ENCODE measurements around the gene TTLL5. TPM values are rescaled to one million over a fixed set of nuclear protein-coding genes. Genes with fewer than 3 reads are reported as not detected.

The TTLL5 gene
- total and polyA plus RNA-seq, 10 of the 15 experiments (the other 5 are each of a cell fraction or from before 2014, with no cell fraction given), result 3.2 to 25.9 (median 13.8) TPM

DNA sequence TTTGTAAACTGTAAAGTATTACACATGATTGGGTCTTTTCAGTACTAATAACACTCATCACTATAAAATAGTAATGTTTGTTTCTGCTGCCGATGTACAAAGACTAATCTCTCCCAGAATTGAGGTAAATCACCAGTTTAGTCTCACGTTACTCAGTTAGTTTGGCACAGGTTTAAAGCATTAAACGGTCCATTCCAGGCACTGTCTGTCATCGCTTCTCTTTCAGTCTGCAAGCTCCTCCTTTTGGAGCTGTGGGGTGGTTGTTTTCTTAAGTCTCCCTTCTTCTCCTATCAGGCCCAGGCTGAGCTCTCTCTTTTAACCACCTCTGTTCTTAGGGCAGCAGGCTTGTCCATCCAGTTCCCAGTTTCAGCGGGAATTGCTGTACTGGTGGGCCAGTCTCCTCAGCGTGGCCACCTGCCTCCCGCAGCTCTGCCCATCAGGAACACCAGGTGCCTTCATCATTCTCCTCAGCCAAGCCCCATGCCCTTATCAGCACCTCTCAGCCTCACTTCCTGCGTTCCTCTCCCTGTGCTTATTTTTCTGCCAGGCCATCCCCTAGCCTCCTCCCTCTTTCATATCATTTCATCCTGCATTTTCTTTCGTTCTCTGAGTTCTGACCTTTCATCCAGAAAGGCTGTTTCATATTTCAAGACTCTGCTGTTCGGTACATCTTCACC lies 171.7 kb downstream of the TTLL5 start:
- ChIA-PET RAD21 (ENCODE audit: unreplicated experiment) (no interaction called here), SMC1A (ENCODE audit: uncharacterized antibody, unreplicated experiment) (interaction anchor here (1.3 kb wide), 1 partner anchor 9 kb away, joined by 3 read pairs; no protein-coding TSS in a partner anchor), POLR2A (no interaction called here), CTCF (no interaction called here)
- DNase-seq (ENCODE audit: low read depth, low spot score), result no peak
- Histone ChIP-seq H3K79me2 (ENCODE audit: control insufficient read depth, insufficient read depth, low read length) (no peaks in the 10 kb centered on the region), H3K27me3 (replicated peaks in 1 of 2; ENCODE audit: control insufficient read depth in 2 of 2, insufficient read depth in 2 of 2, low read length in 1 of 2) (no peaks in the 10 kb centered on the region), H3K4me1 (ENCODE audit: control insufficient read depth, insufficient read depth, low read length) (no peaks in the 10 kb centered on the region), H3K4me3 (no peak overlapping the region), H2AFZ (ENCODE audit: control insufficient read depth, low read depth, low read length) (no peak overlapping the region), H3K36me3 (ENCODE audit: control insufficient read depth in 2 of 2, insufficient read depth in 2 of 2, low read length in 1 of 2) (0 out of 4 replicates have a peak, but pooled peaks cover 0 to 6% of the 10 kb centered on the region in 2 experiments), H3K4me2 (ENCODE audit: control insufficient read depth, insufficient read depth) (no peak overlapping the region), H3K9ac (ENCODE audit: control insufficient read depth, insufficient read depth, low read length) (no peak overlapping the region), H3K27ac (ENCODE audit: control insufficient read depth, insufficient read depth) (no peak overlapping the region), H3K9me3 (replicated peaks; ENCODE audit: control insufficient read depth, insufficient read depth, low read length) (no peaks in the 10 kb centered on the region), H4K20me1 (ENCODE audit: control insufficient read depth, insufficient read depth) (no peaks in the 10 kb centered on the region)
- ATAC-seq, result no peak
- TF ChIP-seq NR2F1 (conservative IDR thresholded peaks at IDR 0.05) (no peak), RCOR1 (conservative IDR thresholded peaks at IDR 0.05; ENCODE audit: low read depth, low read length) (no peak), CBX3 (IDR thresholded peaks at IDR 0.05; ENCODE audit: borderline replicate concordance, low read depth) (no peak), ZBTB33 (IDR thresholded peaks at IDR 0.05) (no peak), JUNB (IDR thresholded peaks at IDR 0.05) (no peak), DPF2 (IDR thresholded peaks at IDR 0.05) (no peak), ZZZ3 (IDR thresholded peaks at IDR 0.05; ENCODE audit: control insufficient read depth, insufficient read length, low read depth) (no peak), NFYB (IDR thresholded peaks at IDR 0.05; ENCODE audit: insufficient read depth, low read depth, low read length) (no peak), YY1 (IDR thresholded peaks at IDR 0.05; ENCODE audit: low read depth, low read length) (no peak), SMAD1 (IDR thresholded peaks at IDR 0.05; ENCODE audit: low read depth, partially characterized antibody) (no peak), ATF3 (IDR thresholded peaks at IDR 0.05; ENCODE audit: borderline replicate concordance, extremely low read depth, low read depth, low read length) (no peak), ZNF384 (IDR thresholded peaks at IDR 0.05; ENCODE audit: borderline replicate concordance, low read depth, low read length) (no peak), IKZF1 (conservative IDR thresholded peaks at IDR 0.05) (no peak), ATF7 (IDR thresholded peaks at IDR 0.05; ENCODE audit: low read depth) (no peak)
- BruUV-seq (replicated peaks), result no TSS peak
- WGBS (ENCODE audit: insufficient coverage, insufficient replicate concordance, low lambda C conversion rate, missing lambda C conversion rate), result 97% methylated on average over 10 of the region's 10 CpGs
- in situ Hi-C loops (cut with MboI), result no loop called here
- FAIRE-seq, result no peak
- intact Hi-C loops (cut with micrococcal nuclease; ENCODE audit: unreplicated experiment), result no loop called here
